Measurements from ENCODE around the gene C1orf21.

DNA sequence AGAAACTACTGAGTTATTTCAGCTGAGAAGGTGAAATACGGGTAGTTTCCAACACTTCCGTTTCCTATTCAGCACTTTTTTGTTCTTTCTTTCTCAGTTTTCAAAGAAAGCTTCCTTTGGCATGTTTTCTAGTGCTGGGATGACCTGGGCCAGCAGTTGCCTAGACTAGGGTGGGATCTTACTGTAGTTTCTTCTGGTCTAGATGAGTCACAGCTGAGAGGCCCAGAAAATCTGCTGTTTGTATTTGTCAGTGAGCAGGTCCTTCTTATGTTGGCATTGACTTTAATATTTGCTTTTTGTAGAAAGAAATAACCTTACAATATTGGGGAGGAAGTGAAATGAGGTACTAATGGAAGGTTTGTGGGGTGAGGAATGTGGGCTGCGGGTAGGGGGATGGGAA is 22.2 kb downstream of the C1orf21 start:
- TF ChIP-seq CTCF (optimal IDR thresholded peaks at IDR 0.05 in 1 of 3, IDR thresholded peaks at IDR 0.05 in 1 of 3, conservative IDR thresholded peaks at IDR 0.05 in 1 of 3; ENCODE audit: extremely low read depth in 1 of 3, insufficient read depth in 2 of 3, low read length in 3 of 3) (no peak), EZH2 (IDR thresholded peaks at IDR 0.05; ENCODE audit: low read length) (no peak)
